ENCODE measurements around the gene RNPEPL1. TPM values are rescaled to one million over a fixed set of nuclear protein-coding genes. Genes with fewer than 3 reads are reported as not detected.

RNPEPL1 gene
- total and polyA plus RNA-seq, 2 experiments from 2014 or later = 46.3 to 57.2 TPM

DNA sequence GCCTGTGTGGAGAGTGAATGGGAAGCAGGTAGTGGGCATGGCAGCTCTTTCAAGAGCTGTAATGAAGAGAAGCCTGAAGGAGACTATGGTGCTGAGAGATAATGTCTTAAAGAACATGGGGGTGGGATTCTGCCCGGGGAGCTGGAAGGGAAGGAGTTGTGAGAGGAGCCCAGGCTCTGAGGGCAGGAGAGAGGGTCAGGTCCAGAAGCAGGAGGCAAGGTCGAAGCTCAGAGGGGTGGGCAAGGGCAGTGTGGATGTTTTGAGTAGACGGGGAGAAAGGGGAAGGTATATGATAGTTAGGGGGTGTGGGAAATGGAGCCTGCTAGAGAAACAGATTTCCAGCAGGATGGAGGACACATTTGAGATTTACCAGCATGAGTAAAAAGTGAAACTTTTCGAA lies 20.4 kb downstream of the RNPEPL1 start:
- Histone ChIP-seq H4K20me1 (ENCODE audit: insufficient read depth, poor library complexity, severe bottlenecking) (peaks cover 5% of the 10 kb centered on the region), H3K4me2 (peak overlapping the region; percentile 82), H3K36me3 (replicated peaks; ENCODE audit: insufficient read depth, low read depth) (no peaks in the 10 kb centered on the region), H3K9me3 (ENCODE audit: low read depth) (no peaks in the 10 kb centered on the region), H2AFZ (no peak overlapping the region), H3K79me2 (peaks cover 66% of the 10 kb centered on the region), H3K4me3 (no peak overlapping the region), H3K27me3 (no peaks in the 10 kb centered on the region), H3K27ac (no peak overlapping the region), H3K9me2 (replicated peaks; ENCODE audit: insufficient read depth) (no peaks in the 10 kb centered on the region), H3K4me1 (ENCODE audit: insufficient read depth) (peaks cover 21% of the 10 kb centered on the region)
- no peak for DNase-seq (ENCODE audit: low spot score)
- TF ChIP-seq EZH2 (IDR thresholded peaks at IDR 0.05; ENCODE audit: borderline replicate concordance) (no peak), EZH2phosphoT487 (IDR thresholded peaks at IDR 0.05; ENCODE audit: low read depth, severe bottlenecking, unreplicated experiment) (no peak)
- TF ChIP-seq, protein P1, sequence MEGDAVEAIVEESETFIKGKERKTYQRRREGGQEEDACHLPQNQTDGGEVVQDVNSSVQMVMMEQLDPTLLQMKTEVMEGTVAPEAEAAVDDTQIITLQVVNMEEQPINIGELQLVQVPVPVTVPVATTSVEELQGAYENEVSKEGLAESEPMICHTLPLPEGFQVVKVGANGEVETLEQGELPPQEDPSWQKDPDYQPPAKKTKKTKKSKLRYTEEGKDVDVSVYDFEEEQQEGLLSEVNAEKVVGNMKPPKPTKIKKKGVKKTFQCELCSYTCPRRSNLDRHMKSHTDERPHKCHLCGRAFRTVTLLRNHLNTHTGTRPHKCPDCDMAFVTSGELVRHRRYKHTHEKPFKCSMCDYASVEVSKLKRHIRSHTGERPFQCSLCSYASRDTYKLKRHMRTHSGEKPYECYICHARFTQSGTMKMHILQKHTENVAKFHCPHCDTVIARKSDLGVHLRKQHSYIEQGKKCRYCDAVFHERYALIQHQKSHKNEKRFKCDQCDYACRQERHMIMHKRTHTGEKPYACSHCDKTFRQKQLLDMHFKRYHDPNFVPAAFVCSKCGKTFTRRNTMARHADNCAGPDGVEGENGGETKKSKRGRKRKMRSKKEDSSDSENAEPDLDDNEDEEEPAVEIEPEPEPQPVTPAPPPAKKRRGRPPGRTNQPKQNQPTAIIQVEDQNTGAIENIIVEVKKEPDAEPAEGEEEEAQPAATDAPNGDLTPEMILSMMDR (IDR thresholded peaks at IDR 0.05; ENCODE audit: poor library complexity) = no peak
- WGBS (ENCODE audit: low lambda C conversion rate, missing lambda C conversion rate) = 91% methylated on average over 4 of the region's 4 CpGs

DNA sequence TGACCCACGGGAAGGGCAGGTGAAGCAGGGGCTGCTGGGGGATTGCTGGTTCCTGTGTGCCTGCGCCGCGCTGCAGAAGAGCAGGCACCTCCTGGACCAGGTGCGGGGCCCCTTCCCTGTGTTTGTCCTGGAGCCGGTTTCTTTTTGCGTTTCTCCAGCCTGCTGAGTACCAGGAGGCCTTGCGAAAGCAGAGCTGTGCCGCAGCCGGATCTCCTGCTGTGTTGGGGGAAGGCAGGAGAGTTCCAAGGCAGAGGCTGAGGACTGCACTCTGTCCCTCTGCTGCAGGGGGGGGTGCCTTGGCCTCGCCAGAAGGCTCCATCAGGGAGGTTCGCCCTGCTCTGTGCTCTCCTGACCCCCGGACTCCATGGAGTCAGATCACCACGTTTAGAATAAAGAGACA lies 21.1 kb downstream of the RNPEPL1 start:
- no peaks in the 10 kb centered on the region for H3K9me2 ChIP-seq (replicated peaks; ENCODE audit: insufficient read depth)
- H3K27me3 ChIP-seq = no peaks in the 10 kb centered on the region
- no peak overlapping the region for H3K27ac ChIP-seq
- TF ChIP-seq EZH2 (IDR thresholded peaks at IDR 0.05; ENCODE audit: borderline replicate concordance) = no peak
- no peak overlapping the region for H2AFZ ChIP-seq
- peaks cover 59% of the 10 kb centered on the region for H3K79me2 ChIP-seq
- H4K20me1 ChIP-seq (ENCODE audit: insufficient read depth, poor library complexity, severe bottlenecking) = peaks cover 5% of the 10 kb centered on the region
- 89% methylated on average over 14 of the region's 14 CpGs for WGBS (ENCODE audit: low lambda C conversion rate, missing lambda C conversion rate)
- no peak for DNase-seq (ENCODE audit: low spot score)
- H3K4me2 ChIP-seq = no peak overlapping the region
- no peaks in the 10 kb centered on the region for H3K9me3 ChIP-seq (ENCODE audit: low read depth)
- no peak overlapping the region for H3K4me3 ChIP-seq
- no peaks in the 10 kb centered on the region for H3K36me3 ChIP-seq (replicated peaks; ENCODE audit: insufficient read depth, low read depth)
- peaks cover 21% of the 10 kb centered on the region for H3K4me1 ChIP-seq (ENCODE audit: insufficient read depth)

DNA sequence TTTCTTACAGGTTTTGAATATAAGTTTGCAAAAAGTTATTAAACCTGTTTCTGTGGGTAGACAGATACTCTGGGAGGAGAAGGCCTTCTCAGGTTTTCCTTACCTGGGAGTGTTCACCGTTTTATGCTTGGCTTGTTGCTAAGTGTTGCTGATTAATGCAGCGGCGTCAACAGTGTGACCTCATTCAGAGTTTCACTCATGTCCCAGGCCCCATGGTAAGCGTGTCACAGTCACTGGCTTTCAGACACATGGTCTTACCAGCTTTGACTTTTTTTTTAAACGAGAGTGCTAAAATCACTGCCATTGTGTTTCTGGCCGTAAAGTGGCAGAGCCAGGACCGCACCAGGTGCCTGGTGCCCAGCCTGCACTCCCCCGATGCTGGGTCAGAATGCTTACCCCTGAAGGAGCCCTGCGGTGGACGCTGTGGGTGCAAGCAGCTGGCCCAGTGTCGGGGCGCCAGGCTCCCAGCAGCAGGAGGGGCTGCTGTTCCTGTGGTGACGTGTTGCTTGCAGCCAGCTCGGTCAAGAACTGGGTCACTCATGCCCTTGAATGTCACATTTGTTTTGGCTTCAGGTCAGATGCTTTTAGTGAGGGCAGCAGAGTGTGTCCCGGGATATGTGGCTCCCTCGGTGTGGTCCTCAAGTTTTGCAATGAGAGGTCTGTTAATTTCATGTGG lies 21.7 kb downstream of the RNPEPL1 start:
- Histone ChIP-seq H3K79me2 (peaks cover 53% of the 10 kb centered on the region), H3K4me1 (ENCODE audit: insufficient read depth) (peaks cover 17% of the 10 kb centered on the region), H2AFZ (no peak overlapping the region), H3K27ac (no peak overlapping the region), H3K27me3 (no peaks in the 10 kb centered on the region), H3K9me2 (replicated peaks; ENCODE audit: insufficient read depth) (no peaks in the 10 kb centered on the region), H3K36me3 (replicated peaks; ENCODE audit: insufficient read depth, low read depth) (no peaks in the 10 kb centered on the region), H3K4me3 (no peak overlapping the region), H4K20me1 (ENCODE audit: insufficient read depth, poor library complexity, severe bottlenecking) (peaks cover 5% of the 10 kb centered on the region), H3K4me2 (no peak overlapping the region), H3K9me3 (ENCODE audit: low read depth) (no peaks in the 10 kb centered on the region)
- DNase-seq (ENCODE audit: low spot score) = no peak
- TF ChIP-seq EZH2phosphoT487 (IDR thresholded peaks at IDR 0.05; ENCODE audit: low read depth, severe bottlenecking, unreplicated experiment) = no peak
- TF ChIP-seq, protein P1 (IDR thresholded peaks at IDR 0.05; ENCODE audit: poor library complexity) = no peak
- TF ChIP-seq EZH2 (IDR thresholded peaks at IDR 0.05; ENCODE audit: borderline replicate concordance) = no peak
- 92% methylated on average over 16 of the region's 16 CpGs for WGBS (ENCODE audit: low lambda C conversion rate, missing lambda C conversion rate)

DNA sequence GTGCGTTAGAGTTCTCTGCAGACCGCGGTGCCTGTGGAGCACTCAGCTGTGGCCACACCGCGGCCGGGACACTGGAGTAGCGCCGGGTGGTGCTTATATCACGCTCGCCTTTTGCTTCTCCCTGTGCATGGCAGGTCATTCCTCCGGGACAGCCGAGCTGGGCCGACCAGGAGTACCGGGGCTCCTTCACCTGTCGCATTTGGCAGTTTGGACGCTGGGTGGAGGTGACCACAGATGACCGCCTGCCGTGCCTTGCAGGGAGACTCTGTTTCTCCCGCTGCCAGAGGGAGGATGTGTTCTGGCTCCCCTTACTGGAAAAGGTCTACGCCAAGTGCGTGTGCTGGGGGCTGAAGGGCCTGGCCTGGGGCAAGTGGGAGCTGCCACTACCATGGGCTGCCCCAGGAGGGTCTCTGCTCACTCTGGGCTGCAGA lies 22.4 kb downstream of the RNPEPL1 start:
- H2AFZ ChIP-seq = no peak overlapping the region
- no peak for DNase-seq (ENCODE audit: low spot score)
- no peaks in the 10 kb centered on the region for H3K36me3 ChIP-seq (replicated peaks; ENCODE audit: insufficient read depth, low read depth)
- H3K9me2 ChIP-seq (replicated peaks; ENCODE audit: insufficient read depth) = no peaks in the 10 kb centered on the region
- peaks cover 46% of the 10 kb centered on the region for H3K79me2 ChIP-seq
- H3K9me3 ChIP-seq (ENCODE audit: low read depth) = no peaks in the 10 kb centered on the region
- no peak overlapping the region for H3K4me3 ChIP-seq
- peaks cover 5% of the 10 kb centered on the region for H4K20me1 ChIP-seq (ENCODE audit: insufficient read depth, poor library complexity, severe bottlenecking)
- no peak overlapping the region for H3K27ac ChIP-seq
- WGBS (ENCODE audit: low lambda C conversion rate, missing lambda C conversion rate) = 96% methylated on average over 18 of the region's 21 CpGs
- H3K4me2 ChIP-seq = no peak overlapping the region
- no peaks in the 10 kb centered on the region for H3K27me3 ChIP-seq
- peaks cover 10% of the 10 kb centered on the region for H3K4me1 ChIP-seq (ENCODE audit: insufficient read depth)
- no peak for TF ChIP-seq EZH2phosphoT487 (IDR thresholded peaks at IDR 0.05; ENCODE audit: low read depth, severe bottlenecking, unreplicated experiment)
- TF ChIP-seq EZH2 (IDR thresholded peaks at IDR 0.05; ENCODE audit: borderline replicate concordance) = no peak
- TF ChIP-seq, protein P1 (IDR thresholded peaks at IDR 0.05; ENCODE audit: poor library complexity) = no peak

Measured in hepatocyte (in vitro differentiated cells).